Right kidney (tissue), 1 donor: ENCODE data around the gene ANO1.

Experiments used
- DNase-seq: peaks from one replicate; pipeline ENCODE4 v3.0.0-alpha.2; 2016

ANO1 gene

DNA sequence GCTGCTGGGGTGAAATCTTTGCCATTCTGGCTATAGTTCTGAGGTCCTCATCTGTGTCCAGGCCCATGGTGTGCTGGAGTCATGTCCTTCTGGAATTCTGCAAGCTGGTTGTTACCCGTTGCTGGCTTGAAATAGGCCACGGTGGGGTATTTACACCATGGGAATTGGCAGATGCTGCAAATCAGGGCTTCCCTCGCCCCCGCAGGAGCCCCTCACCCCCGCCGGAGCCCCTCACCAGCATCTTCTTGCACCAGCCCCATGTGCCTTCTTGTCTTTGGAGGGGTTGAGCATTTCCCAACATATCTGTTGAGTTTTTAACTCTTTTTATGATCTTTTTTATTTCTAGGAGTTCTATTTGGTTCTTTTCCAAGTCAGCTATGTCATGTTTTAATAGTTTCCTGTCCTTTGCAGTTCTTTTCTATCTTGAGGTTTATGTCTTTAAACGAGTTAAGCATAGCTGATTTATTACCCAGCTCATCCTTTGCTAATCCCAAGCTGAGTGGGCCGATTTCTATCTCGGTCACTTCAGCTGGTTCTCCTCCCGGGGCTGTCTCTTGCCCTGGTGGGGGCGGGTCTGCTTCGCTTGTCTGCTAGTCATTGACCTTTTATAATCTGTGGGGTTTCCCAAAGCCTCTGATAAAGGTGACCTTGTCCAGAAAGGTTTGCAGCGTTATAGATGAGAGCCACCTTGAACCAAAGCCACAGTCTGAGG is 17.6 kb downstream of the ANO1 start:
- no peak for DNase-seq

GRCh38 chr11:70097783-70098563 is 19.9 kb downstream of the ANO1 start:
- no peak for DNase-seq

DNA sequence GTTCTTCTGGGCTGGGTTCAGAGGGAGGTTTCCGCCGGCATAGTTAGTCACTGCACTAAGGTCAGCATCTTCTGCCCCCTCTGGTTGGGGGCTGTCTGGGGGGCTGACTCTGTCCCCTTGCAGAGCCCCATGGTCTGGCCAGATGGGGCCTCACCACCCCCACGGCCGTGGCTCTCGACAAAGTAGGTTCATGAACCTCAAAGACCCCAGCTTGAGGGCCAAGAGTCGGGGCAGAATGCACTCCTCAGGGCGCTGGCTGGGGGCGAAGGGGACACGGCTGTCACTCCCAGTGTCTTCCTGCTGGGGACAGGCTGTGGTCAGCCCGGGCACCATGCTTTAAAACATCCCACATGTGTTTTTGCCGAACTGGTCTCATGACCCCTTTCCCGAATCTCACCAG is 20.8 kb downstream of the ANO1 start:
- no peak for DNase-seq

- no peak for DNase-seq
These were observed 21.6 kb downstream of the ANO1 start for GRCh38 chr11:70099578-70100279.

GRCh38 chr11:70100280-70100603 is 22.1 kb downstream of the ANO1 start:
- no peak for DNase-seq

- DNase-seq = no peak
These were observed 22.7 kb downstream of the ANO1 start for GRCh38 chr11:70100791-70101190.

GRCh38 chr11:70103256-70103975 is 25.3 kb downstream of the ANO1 start:
- DNase-seq = no peak

DNA sequence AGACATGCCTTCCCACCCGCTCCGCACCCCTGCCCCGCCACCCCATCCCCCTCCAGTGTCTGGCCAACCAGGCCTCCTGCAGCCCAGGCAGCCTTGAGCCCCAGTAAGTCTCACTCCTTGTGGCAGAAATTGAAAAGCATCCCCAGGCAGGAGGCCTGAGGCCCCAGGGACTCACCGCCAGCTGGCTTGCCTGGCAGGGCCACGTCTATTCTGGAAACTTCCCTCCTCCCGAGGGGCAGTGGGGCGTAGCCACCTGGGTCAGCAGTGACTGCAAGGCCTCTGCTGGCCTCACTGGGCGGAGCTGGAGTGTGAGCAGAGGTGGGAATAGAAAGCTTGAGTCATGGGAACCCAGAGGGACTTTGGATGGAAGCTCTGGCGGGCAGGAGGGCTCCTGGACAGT is 26.3 kb downstream of the ANO1 start:
- no peak for DNase-seq

GRCh38 chr11:70104961-70105360 is 26.8 kb downstream of the ANO1 start:
- no peak for DNase-seq

- DNase-seq = no peak
These were observed 27.2 kb downstream of the ANO1 start for GRCh38 chr11:70105369-70105754.

DNA sequence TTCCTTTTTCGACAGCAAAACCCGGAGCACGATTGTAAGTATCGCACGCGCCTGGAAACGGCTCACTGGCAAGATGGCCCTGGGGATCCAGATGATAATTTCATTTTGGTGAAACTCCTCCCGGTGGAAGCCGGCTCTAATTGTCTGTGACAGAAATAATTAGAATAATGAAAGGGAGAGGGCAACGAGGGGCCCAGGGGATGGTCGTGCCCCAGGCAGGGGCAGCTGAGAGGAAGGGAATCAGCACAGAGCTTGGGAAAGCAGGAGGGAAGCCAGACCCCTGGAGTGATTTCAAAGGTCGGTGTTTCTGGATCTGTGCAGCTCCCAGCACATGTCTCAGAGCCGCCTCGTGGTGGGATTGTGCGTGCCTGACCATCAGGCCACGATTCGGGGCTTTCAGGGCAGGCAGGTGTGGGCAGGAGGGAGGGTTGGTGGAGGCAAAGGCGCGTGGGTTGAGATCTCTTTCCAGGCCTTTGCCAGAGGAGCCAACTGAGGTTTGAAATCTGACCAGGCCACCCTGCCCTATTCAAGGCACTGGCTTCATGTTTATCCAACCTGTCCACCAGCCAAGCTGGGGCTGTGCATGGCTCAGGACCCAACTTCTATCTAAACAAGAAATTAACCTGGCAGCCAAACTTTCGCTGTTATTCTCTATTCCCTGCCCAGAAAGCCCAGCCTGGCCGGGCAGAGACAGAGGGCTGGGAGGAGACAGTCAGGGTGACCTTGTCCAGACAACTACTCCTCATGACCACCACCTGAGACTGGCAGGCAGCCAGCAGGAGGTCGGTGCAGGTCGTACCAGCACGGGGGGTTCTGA is 27.8 kb downstream of the ANO1 start:
- DNase-seq = no peak

- DNase-seq = no peak
These were observed 28.6 kb downstream of the ANO1 start for GRCh38 chr11:70106757-70107156.

GRCh38 chr11:70107191-70107590 is 29.1 kb downstream of the ANO1 start:
- no peak for DNase-seq

DNA sequence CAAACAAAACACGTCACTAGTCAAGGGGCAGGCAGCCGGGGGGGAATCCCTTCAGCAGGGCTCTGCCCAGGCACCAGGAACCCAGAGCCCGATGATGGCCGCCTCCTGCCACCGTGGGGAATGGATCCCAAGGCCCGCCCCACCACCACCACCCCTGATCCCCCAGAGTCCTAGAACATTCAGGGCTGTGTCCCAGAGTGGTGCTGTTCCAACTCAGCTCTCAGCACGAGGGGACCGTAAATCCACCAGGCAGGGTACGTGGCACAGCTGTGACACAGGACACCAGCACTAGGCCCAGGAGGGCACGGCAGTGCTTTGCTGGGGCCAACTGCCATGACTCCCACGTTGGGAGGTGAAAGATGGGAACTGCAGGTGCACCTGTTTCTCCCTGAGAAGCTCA is 29.6 kb downstream of the ANO1 start:
- DNase-seq = no peak

- no peak for DNase-seq
These were observed 30.1 kb downstream of the ANO1 start for GRCh38 chr11:70108250-70108649.

DNA sequence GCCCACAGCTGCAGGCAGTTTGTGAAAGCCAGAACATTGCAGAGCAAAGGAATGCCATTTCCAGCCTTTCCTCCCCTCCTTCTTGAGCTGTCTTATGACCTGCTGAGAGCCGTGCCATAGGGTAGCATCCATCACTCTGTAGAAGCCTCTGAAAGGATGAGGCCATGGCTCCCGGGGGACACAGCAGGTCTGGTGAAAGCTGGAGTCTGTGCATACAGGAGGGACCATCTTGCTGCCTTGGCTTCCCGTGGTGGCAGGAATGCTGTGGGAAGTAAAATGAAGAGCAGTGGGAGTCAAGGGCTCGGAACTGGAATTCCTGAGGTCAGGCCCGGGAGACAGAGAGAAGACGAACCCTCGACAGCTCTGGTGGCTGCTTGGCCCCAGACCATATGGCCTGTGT is 30.9 kb downstream of the ANO1 start:
- DNase-seq = no peak

GRCh38 chr11:70109903-70110302 is 31.8 kb downstream of the ANO1 start:
- DNase-seq = no peak

DNA sequence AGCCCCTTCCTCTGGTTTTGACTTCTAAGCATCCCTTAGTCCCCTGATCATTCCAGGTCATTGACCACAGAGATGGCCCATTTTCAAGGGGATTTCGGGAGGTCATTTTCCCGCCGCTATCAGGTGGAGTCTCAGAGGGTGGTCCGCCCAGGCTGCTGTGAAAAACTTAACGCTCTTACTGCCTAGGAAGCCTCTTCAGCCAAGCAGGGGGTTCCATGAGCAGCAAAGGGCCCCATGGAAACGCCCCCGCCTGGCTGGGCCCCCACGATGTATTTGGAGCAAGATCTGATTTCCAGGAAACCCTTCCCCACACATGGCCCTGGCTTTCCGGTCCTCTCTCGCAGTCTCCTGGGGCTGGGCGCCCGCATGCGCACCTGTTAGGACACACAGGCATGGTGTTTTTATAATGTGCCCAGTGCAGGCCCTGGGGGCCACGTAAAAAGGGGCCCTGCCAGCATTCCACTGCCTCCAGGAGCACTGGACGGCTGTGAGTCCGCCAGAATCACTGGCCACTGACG is 32.5 kb downstream of the ANO1 start:
- DNase-seq = no peak

DNA sequence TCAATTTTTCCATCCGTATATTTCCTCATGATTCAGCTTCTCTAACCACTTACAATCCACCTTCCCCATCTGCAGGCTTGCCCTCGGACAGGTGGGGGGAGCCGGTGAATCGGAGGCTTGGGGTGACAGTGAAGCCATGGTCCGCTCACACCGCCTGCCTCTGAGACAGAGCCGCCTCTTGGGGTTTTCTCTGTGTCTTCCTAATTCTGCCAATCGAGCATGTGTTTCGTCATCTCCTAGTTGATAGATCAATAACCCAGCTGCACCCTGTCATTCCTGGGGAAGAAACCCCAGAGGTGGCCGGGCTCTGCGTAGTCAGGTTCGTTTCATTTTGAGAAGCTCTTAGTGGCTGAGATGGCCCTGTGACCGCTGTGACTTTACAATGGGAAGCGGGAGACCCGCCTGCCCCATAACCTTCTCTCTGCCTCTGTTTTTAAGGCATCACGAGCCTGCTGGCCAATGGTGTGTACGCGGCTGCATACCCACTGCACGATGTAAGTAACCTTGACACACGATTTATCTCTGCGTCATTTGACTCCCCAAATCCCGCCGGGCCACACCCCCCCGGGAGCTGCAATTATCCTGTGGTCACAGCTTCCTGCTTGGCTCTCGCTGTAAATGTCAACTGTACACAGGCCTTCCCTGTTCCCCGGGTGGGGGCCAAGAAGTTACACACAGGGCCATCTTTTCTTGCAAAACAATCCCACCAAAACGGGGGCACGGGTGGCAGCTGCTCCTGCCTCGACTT is 33.3 kb downstream of the ANO1 start:
- no peak for DNase-seq

GRCh38 chr11:70112017-70112434 is 33.9 kb downstream of the ANO1 start:
- DNase-seq = no peak

GRCh38 chr11:70113801-70114200 is 35.7 kb downstream of the ANO1 start:
- no peak for DNase-seq
